VCaP (cell line): ENCODE data around the gene TAB2.

Source experiments
- H3K27ac ChIP-seq: fragments of 450-650 bp; 2 replicates; pipeline ENCODE4 v1.5.1; 2017
- CTCF ChIP-seq: fragments of 450-650 bp; conservative IDR thresholded peaks from 2 replicates; pipeline ENCODE4 v1.5.1; 2017; ENCODE audit warnings: mild to moderate bottlenecking, moderate library complexity

TAB2 gene

GRCh38 chr6:149397384-149397783, 79.9 kb downstream of the TAB2 start:
- TF ChIP-seq CTCF: no peak
- H3K27ac ChIP-seq: no peak overlapping the region

- no peak within 1 kb of the TSS for H3K27ac ChIP-seq
- TF ChIP-seq CTCF: no peak
Measured at GRCh38 chr6:149400050-149400449, 82.5 kb downstream of the TAB2 start, which contains the start of gene SUMO4. Gene SUMO4, plus strand, starts transcription at chr6:149400262. Its CDS starts 130 bp downstream, at chr6:149400392.

- H3K27ac ChIP-seq: no peak overlapping the region
- no peak for TF ChIP-seq CTCF
Measured at GRCh38 chr6:149403534-149403933, 86.0 kb downstream of the TAB2 start.

- TF ChIP-seq CTCF: no peak
- peak overlapping the region; percentile 5; the same call in 1 of the 2 replicates for H3K27ac ChIP-seq
Measured at GRCh38 chr6:149405823-149406765, 88.6 kb downstream of the TAB2 start.

GRCh38 chr6:149409617-149410016, 92.1 kb downstream of the TAB2 start:
- H3K27ac ChIP-seq: no peak overlapping the region
- no peak for TF ChIP-seq CTCF

- TF ChIP-seq CTCF: no peak
- no peak overlapping the region for H3K27ac ChIP-seq
Measured at GRCh38 chr6:149410557-149410956, 93.0 kb downstream of the TAB2 start.

- H3K27ac ChIP-seq: no peak overlapping the region
- TF ChIP-seq CTCF: no peak
Measured at GRCh38 chr6:149414009-149414408, 96.5 kb downstream of the TAB2 start.
